ENCODE results near the gene CDC34. TPM values are rescaled to one million over a fixed set of nuclear protein-coding genes. Genes with fewer than 3 reads are reported as not detected.

Gene CDC34
- total RNA-seq, 1 donor from 2014 or later = 96.5 TPM

- peaks cover 28% of the 10 kb centered on the region for H3K4me1 ChIP-seq
- TF ChIP-seq CTCF (IDR thresholded peaks at IDR 0.05; ENCODE audit: borderline replicate concordance) = no peak
- no peak within 1 kb of the TSS for H3K4me3 ChIP-seq
- no peak within 1 kb of the TSS for H3K27ac ChIP-seq (replicated peaks)
- no peak for DNase-seq
- H3K27me3 ChIP-seq (ENCODE audit: low read depth) = peaks cover 52% of the 10 kb centered on the region
- intact Hi-C loops (cut with micrococcal nuclease) = no loop called here
- no peaks in the 10 kb centered on the region for H3K9me3 ChIP-seq (replicated peaks)
- no peaks in the 10 kb centered on the region for H3K36me3 ChIP-seq
Observed at GRCh38 chr19:496112-496665, 35.4 kb upstream of the CDC34 start, which contains the start of gene MADCAM1. Gene MADCAM1 (plus strand): TSS chr19:496486. CDS start chr19:496500, 14 bp downstream.

- peaks cover 28% of the 10 kb centered on the region for H3K4me1 ChIP-seq
- intact Hi-C loops (cut with micrococcal nuclease) = no loop called here
- no peak for DNase-seq
- no peak overlapping the region for H3K27ac ChIP-seq (replicated peaks)
- no peaks in the 10 kb centered on the region for H3K9me3 ChIP-seq (replicated peaks)
- peaks cover 54% of the 10 kb centered on the region for H3K27me3 ChIP-seq (ENCODE audit: low read depth)
- H3K36me3 ChIP-seq = no peaks in the 10 kb centered on the region
- H3K4me3 ChIP-seq = no peak overlapping the region
- TF ChIP-seq CTCF (IDR thresholded peaks at IDR 0.05; ENCODE audit: borderline replicate concordance) = no peak
Observed at GRCh38 chr19:496986-497385, 34.6 kb upstream of the CDC34 start.

- Histone ChIP-seq H3K9me3 (replicated peaks) (no peaks in the 10 kb centered on the region), H3K36me3 (no peaks in the 10 kb centered on the region), H3K27ac (replicated peaks) (no peak overlapping the region), H3K4me3 (peak overlapping the region; percentile 43), H3K27me3 (ENCODE audit: low read depth) (peaks cover 54% of the 10 kb centered on the region), H3K4me1 (peaks cover 28% of the 10 kb centered on the region)
- intact Hi-C loops (cut with micrococcal nuclease) = no loop called here
- TF ChIP-seq CTCF (IDR thresholded peaks at IDR 0.05; ENCODE audit: borderline replicate concordance) = no peak
- DNase-seq = no peak
Observed at GRCh38 chr19:497491-497868, 34.1 kb upstream of the CDC34 start.

DNA sequence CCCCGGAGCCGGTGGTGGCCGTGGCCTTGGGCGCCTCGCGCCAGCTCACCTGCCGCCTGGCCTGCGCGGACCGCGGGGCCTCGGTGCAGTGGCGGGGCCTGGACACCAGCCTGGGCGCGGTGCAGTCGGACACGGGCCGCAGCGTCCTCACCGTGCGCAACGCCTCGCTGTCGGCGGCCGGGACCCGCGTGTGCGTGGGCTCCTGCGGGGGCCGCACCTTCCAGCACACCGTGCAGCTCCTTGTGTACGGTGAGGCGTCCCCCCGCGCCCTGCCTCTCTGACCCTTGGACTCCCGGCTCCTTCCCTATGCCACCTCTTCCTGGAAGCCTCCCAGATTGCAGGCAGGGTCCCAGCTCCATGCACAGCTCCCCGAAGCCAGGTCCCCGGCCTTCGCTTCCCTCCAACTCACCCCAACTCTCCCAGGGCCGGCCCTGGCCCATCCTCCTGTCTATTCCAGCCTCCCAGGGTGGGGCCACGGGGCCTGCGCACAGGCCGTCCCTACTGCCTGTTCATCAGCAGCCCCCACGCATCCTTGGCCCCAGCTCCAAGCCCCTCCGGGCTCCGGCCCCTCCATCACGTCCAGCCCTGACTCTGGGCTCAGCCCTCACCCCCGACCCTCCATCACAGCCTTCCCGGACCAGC, 33.6 kb upstream of the CDC34 start:
- no peaks in the 10 kb centered on the region for H3K9me3 ChIP-seq (replicated peaks)
- H3K36me3 ChIP-seq = no peaks in the 10 kb centered on the region
- H3K27ac ChIP-seq (replicated peaks) = no peak overlapping the region
- peak overlapping the region; percentile 43 for H3K4me3 ChIP-seq
- intact Hi-C loops (cut with micrococcal nuclease) = no loop called here
- no peak for TF ChIP-seq CTCF (IDR thresholded peaks at IDR 0.05; ENCODE audit: borderline replicate concordance)
- no peak for DNase-seq
- H3K27me3 ChIP-seq (ENCODE audit: low read depth) = peaks cover 54% of the 10 kb centered on the region
- peaks cover 28% of the 10 kb centered on the region for H3K4me1 ChIP-seq

- Histone ChIP-seq H3K27me3 (ENCODE audit: low read depth) (peaks cover 54% of the 10 kb centered on the region), H3K9me3 (replicated peaks) (no peaks in the 10 kb centered on the region), H3K4me1 (peaks cover 28% of the 10 kb centered on the region), H3K4me3 (no peak overlapping the region), H3K36me3 (no peaks in the 10 kb centered on the region), H3K27ac (replicated peaks) (no peak overlapping the region)
- no peak for DNase-seq
- intact Hi-C loops (cut with micrococcal nuclease) = no loop called here
- no peak for TF ChIP-seq CTCF (IDR thresholded peaks at IDR 0.05; ENCODE audit: borderline replicate concordance)
Observed at GRCh38 chr19:498511-498891, 33.1 kb upstream of the CDC34 start.
